Ishikawa (cell line): ENCODE results near the gene TIMM8B.

Source experiments
- CREB1 ChIP-seq: IDR thresholded peaks from 2 replicates; pipeline ENCODE4 v1.6.1; 2012; ENCODE audit warnings: low read depth
- EP300 ChIP-seq: IDR thresholded peaks from 2 replicates; pipeline ENCODE4 v1.6.1; 2012; ENCODE audit warnings: borderline replicate concordance
- USF1 ChIP-seq: IDR thresholded peaks from 2 replicates; pipeline ENCODE4 v1.6.1; 2012
- YY1 ChIP-seq: IDR thresholded peaks from 2 replicates; pipeline ENCODE4 v1.6.1; 2012; ENCODE audit warnings: low read depth

GRCh38 chr11:112096194-112096593 lies 9.6 kb upstream of the TIMM8B start:
- TF ChIP-seq EP300 (no peak), YY1 (no peak), CREB1 (no peak), USF1 (no peak)
